ENCODE measurements around the gene NOS1AP.

The NOS1AP gene

GRCh38 chr1:162335126-162335525, 265.6 kb downstream of the NOS1AP start:
- no peak overlapping the region for H3K27ac ChIP-seq
- TF ChIP-seq ZFX (IDR thresholded peaks at IDR 0.05) = no peak
- TF ChIP-seq, protein P1, sequence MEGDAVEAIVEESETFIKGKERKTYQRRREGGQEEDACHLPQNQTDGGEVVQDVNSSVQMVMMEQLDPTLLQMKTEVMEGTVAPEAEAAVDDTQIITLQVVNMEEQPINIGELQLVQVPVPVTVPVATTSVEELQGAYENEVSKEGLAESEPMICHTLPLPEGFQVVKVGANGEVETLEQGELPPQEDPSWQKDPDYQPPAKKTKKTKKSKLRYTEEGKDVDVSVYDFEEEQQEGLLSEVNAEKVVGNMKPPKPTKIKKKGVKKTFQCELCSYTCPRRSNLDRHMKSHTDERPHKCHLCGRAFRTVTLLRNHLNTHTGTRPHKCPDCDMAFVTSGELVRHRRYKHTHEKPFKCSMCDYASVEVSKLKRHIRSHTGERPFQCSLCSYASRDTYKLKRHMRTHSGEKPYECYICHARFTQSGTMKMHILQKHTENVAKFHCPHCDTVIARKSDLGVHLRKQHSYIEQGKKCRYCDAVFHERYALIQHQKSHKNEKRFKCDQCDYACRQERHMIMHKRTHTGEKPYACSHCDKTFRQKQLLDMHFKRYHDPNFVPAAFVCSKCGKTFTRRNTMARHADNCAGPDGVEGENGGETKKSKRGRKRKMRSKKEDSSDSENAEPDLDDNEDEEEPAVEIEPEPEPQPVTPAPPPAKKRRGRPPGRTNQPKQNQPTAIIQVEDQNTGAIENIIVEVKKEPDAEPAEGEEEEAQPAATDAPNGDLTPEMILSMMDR (conservative IDR thresholded peaks at IDR 0.05) = no peak

DNA sequence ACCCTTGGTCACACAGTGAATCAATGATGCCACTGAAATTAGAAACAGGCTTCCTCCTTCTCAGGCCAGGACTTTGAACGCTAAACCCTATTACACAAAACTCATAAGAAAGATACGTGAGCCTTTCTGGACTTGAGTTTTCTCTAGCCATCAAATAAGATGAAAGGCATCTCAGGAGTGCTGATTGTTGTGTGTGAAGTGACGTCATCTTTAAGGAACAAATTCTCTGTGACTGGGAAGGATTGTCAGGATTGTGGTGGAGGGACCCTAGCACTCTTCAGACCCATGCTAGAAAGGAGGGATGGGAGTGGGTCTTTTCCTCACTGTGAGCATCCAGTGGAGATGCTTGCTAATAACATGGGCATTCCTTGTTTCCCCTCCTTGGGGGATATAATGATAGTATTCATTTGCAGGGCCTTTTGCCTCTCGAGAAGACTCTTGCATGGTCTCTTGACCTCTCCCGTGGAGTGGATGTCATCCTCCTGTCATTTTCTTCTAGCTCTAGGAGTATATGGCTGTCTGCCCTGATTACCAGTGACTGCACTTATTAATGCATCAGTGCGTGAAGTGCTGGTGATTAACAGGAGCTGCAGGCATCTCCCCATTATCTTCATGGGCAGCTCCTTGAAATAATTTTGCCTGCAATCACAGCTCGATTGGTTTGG, 267.3 kb downstream of the NOS1AP start:
- H3K27ac ChIP-seq = no peak overlapping the region
- TF ChIP-seq, protein P1 (conservative IDR thresholded peaks at IDR 0.05) = no peak
- TF ChIP-seq ZFX (IDR thresholded peaks at IDR 0.05) = no peak

GRCh38 chr1:162342452-162342983, 273.0 kb downstream of the NOS1AP start:
- H3K27ac ChIP-seq = no peak overlapping the region; the same call in 1 of the 2 replicates
- TF ChIP-seq, protein P1 (conservative IDR thresholded peaks at IDR 0.05) = no peak
- no peak for TF ChIP-seq ZFX (IDR thresholded peaks at IDR 0.05)

DNA sequence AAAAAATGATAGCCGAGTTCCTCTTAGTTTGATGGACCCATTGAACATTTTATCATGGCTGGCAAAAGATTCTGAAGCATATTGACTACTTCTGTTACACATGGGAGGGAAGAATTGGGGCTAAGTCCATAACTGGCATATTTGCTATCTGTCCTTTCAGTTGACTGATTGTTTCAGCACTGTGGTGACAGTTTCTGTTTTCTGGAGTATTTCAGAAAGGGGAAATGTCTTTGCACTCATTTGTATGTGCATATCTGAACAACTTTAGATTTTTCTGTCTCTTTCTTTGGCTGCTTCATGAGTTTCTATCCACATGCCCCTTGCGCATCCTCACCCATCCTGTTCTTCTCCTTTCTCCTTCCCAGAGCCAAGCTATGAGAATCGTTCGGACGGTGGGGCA, 274.0 kb downstream of the NOS1AP start:
- TF ChIP-seq ZFX (IDR thresholded peaks at IDR 0.05) = no peak
- TF ChIP-seq, protein P1 (conservative IDR thresholded peaks at IDR 0.05) = no peak
- H3K27ac ChIP-seq = no peak overlapping the region

- TF ChIP-seq, protein P1 (conservative IDR thresholded peaks at IDR 0.05) = no peak
- no peak for TF ChIP-seq ZFX (IDR thresholded peaks at IDR 0.05)
- no peak overlapping the region for H3K27ac ChIP-seq
Measured at GRCh38 chr1:162347281-162347680, 277.8 kb downstream of the NOS1AP start.

GRCh38 chr1:162349635-162350330, 280.3 kb downstream of the NOS1AP start:
- H3K27ac ChIP-seq = no peak overlapping the region

More at GRCh38 chr1:162349635-162350330, 280.3 kb downstream of the NOS1AP start:
- TF ChIP-seq, protein P1 (conservative IDR thresholded peaks at IDR 0.05) = no peak
- TF ChIP-seq ZFX (IDR thresholded peaks at IDR 0.05) = no peak

Data from C4-2B (cell line).